ENCODE results near the gene GOLGA1.

The GOLGA1 gene

GRCh38 chr9:124849801-124850200 is 91.1 kb downstream of the GOLGA1 start:
- no peak for TF ChIP-seq TAF1 (IDR thresholded peaks at IDR 0.05; ENCODE audit: borderline replicate concordance, insufficient read depth, low read length)
- TF ChIP-seq POLR2AphosphoS5 (IDR thresholded peaks at IDR 0.05; ENCODE audit: low read depth, low read length) = no peak
- TF ChIP-seq SIN3A (IDR thresholded peaks at IDR 0.05; ENCODE audit: borderline replicate concordance, insufficient read depth, low read length) = no peak
- TF ChIP-seq FOXP2 (optimal IDR thresholded peaks at IDR 0.05; ENCODE audit: borderline replicate concordance, extremely low read depth, extremely low read length, insufficient read depth) = no peak
- TF ChIP-seq REST (IDR thresholded peaks at IDR 0.05; ENCODE audit: insufficient read depth in 1 of 2, low read depth in 2 of 2, low read length in 2 of 2) = peak in 1 of 2 experiments; percentile 68; a peak in 1 of 4 replicates

- no peak for TF ChIP-seq SIN3A (IDR thresholded peaks at IDR 0.05; ENCODE audit: borderline replicate concordance, insufficient read depth, low read length)
- TF ChIP-seq TAF1 (IDR thresholded peaks at IDR 0.05; ENCODE audit: borderline replicate concordance, insufficient read depth, low read length) = no peak
- no peak for TF ChIP-seq REST (IDR thresholded peaks at IDR 0.05; ENCODE audit: insufficient read depth in 1 of 2, low read depth in 2 of 2, low read length in 2 of 2)
- no peak for TF ChIP-seq POLR2AphosphoS5 (IDR thresholded peaks at IDR 0.05; ENCODE audit: low read depth, low read length)
- TF ChIP-seq FOXP2 (optimal IDR thresholded peaks at IDR 0.05; ENCODE audit: borderline replicate concordance, extremely low read depth, extremely low read length, insufficient read depth) = no peak
These were observed 93.9 kb downstream of the GOLGA1 start for GRCh38 chr9:124846969-124847368.

GRCh38 chr9:124844291-124844690 is 96.6 kb downstream of the GOLGA1 start:
- no peak for TF ChIP-seq POLR2AphosphoS5 (IDR thresholded peaks at IDR 0.05; ENCODE audit: low read depth, low read length)
- TF ChIP-seq TAF1 (IDR thresholded peaks at IDR 0.05; ENCODE audit: borderline replicate concordance, insufficient read depth, low read length) = no peak
- no peak for TF ChIP-seq FOXP2 (optimal IDR thresholded peaks at IDR 0.05; ENCODE audit: borderline replicate concordance, extremely low read depth, extremely low read length, insufficient read depth)
- TF ChIP-seq REST (IDR thresholded peaks at IDR 0.05; ENCODE audit: insufficient read depth in 1 of 2, low read depth in 2 of 2, low read length in 2 of 2) = no peak
- no peak for TF ChIP-seq SIN3A (IDR thresholded peaks at IDR 0.05; ENCODE audit: borderline replicate concordance, insufficient read depth, low read length)

- no peak for TF ChIP-seq FOXP2 (optimal IDR thresholded peaks at IDR 0.05; ENCODE audit: borderline replicate concordance, extremely low read depth, extremely low read length, insufficient read depth)
- TF ChIP-seq TAF1 (IDR thresholded peaks at IDR 0.05; ENCODE audit: borderline replicate concordance, insufficient read depth, low read length) = no peak
- TF ChIP-seq POLR2AphosphoS5 (IDR thresholded peaks at IDR 0.05; ENCODE audit: low read depth, low read length) = no peak
- no peak for TF ChIP-seq SIN3A (IDR thresholded peaks at IDR 0.05; ENCODE audit: borderline replicate concordance, insufficient read depth, low read length)
- no peak for TF ChIP-seq REST (IDR thresholded peaks at IDR 0.05; ENCODE audit: insufficient read depth in 1 of 2, low read depth in 2 of 2, low read length in 2 of 2)
These were observed 97.3 kb downstream of the GOLGA1 start for GRCh38 chr9:124843456-124844034.
